ENCODE data around the gene WASF1. TPM values are rescaled to one million over a fixed set of nuclear protein-coding genes. Genes with fewer than 3 reads are reported as not detected.

Gene WASF1
- total and polyA plus RNA-seq, 2 donors (not counting 3 experiments of a cell fraction or from before 2014, with no cell fraction given), result 20.9 to 27.5 TPM

- H3K27me3 ChIP-seq (ENCODE audit: control insufficient read depth in 2 of 2, insufficient read depth in 2 of 2, low read length in 2 of 2), result no peaks in the 10 kb centered on the region
- H4K20me1 ChIP-seq (replicated peaks; ENCODE audit: control insufficient read depth, extremely low read depth, insufficient read depth, low read length), result peaks cover 6% of the 10 kb centered on the region
- no peaks in the 10 kb centered on the region for H3K9me1 ChIP-seq (replicated peaks; ENCODE audit: control insufficient read depth, extremely low read depth, insufficient read depth, low read length)
- peaks cover 63% of the 10 kb centered on the region for H3K79me2 ChIP-seq (ENCODE audit: control insufficient read depth, insufficient read depth, low read length)
- peak overlapping the region; percentile 61 to 94 (median 92) for H3K4me3 ChIP-seq (replicated peaks in 1 of 3; ENCODE audit: insufficient read depth in 1 of 3, low read depth in 1 of 3, low read length in 3 of 3)
- intact Hi-C loops (cut with micrococcal nuclease), result loop anchor here (10.0 kb wide), 1 partner anchor 1617 kb away; the partner anchor contains the start of gene FOXO3
- ChIA-PET POLR2A (no interaction called here), CTCF (interaction anchor here (1.0 to 1.1 kb wide), 2 partner anchors 18 to 142 kb away, joined by 3 to 4 read pairs; no protein-coding TSS in a partner anchor)
- FAIRE-seq (no peak), DNase-seq (ENCODE audit: low read depth, low spot score) (peak; percentile 55)
- no TSS peak for BruUV-seq (replicated peaks)
- H3K4me1 ChIP-seq (ENCODE audit: control insufficient read depth, extremely low read depth, insufficient read depth, low read length), result peaks cover 30% of the 10 kb centered on the region
- dilution Hi-C loops (cut with MboI; ENCODE audit: extremely low pct_ligation_motif_present, low sequenced_read_pairs), result no loop called here
- H3K27ac ChIP-seq (ENCODE audit: insufficient read depth, low read depth, low read length), result peak overlapping the region; percentile 87
- no peaks in the 10 kb centered on the region for H3K9me3 ChIP-seq (replicated peaks; ENCODE audit: control insufficient read depth, insufficient read depth, low read length)
- H3K4me2 ChIP-seq (ENCODE audit: insufficient read depth, low read length), result peak overlapping the region; percentile 87
- no peaks in the 10 kb centered on the region for H3K36me3 ChIP-seq (ENCODE audit: control insufficient read depth in 2 of 2, extremely low read depth in 1 of 2, insufficient read depth in 2 of 2, low read length in 2 of 2)
- peak overlapping the region; percentile 95 for H3K9ac ChIP-seq (replicated peaks; ENCODE audit: extremely low read depth, insufficient read depth, low read length)
- no peak overlapping the region for H2AFZ ChIP-seq (ENCODE audit: low read depth, low read length)
- TF ChIP-seq POLR2A (IDR thresholded peaks at IDR 0.05; ENCODE audit: low read depth, low read length) (no peak), FOS (IDR thresholded peaks at IDR 0.05; ENCODE audit: borderline replicate concordance, insufficient read depth, low read length) (no peak), MYC (IDR thresholded peaks at IDR 0.05; ENCODE audit: low read depth, low read length) (no peak), POLR2AphosphoS5 (IDR thresholded peaks at IDR 0.05; ENCODE audit: insufficient read depth, low read depth, low read length) (no peak), CTCF (IDR thresholded peaks at IDR 0.05; ENCODE audit: extremely low read depth in 1 of 2, insufficient read depth in 1 of 2, low read depth in 1 of 2, low read length in 2 of 2) (no peak), MAX (IDR thresholded peaks at IDR 0.05; ENCODE audit: insufficient read depth, insufficient read length) (no peak), JUN (IDR thresholded peaks at IDR 0.05; ENCODE audit: borderline replicate concordance, insufficient read depth, insufficient read length, low read depth) (no peak), GATA2 (IDR thresholded peaks at IDR 0.05; ENCODE audit: insufficient read depth, insufficient read length, low read depth, low read length) (no peak), EZH2 (IDR thresholded peaks at IDR 0.05; ENCODE audit: borderline replicate concordance, low read depth, low read length, severe bottlenecking) (no peak)
Measured at GRCh38 chr6:110181131-110182030, 1.9 kb upstream of the WASF1 start.
